NCI-H1694 (cell line): Measurements from ENCODE around the gene PFDN6.
"Not testable (repeated sequence)": the region's sequence is repeated elsewhere in the genome, so short reads cannot be mapped to it uniquely, and the experiment has no call there.

Experiments
- DNase-seq: peaks from one replicate; lab custom pipeline; 2025; lab: John Stamatoyannopoulos, UW

PFDN6 gene

DNA sequence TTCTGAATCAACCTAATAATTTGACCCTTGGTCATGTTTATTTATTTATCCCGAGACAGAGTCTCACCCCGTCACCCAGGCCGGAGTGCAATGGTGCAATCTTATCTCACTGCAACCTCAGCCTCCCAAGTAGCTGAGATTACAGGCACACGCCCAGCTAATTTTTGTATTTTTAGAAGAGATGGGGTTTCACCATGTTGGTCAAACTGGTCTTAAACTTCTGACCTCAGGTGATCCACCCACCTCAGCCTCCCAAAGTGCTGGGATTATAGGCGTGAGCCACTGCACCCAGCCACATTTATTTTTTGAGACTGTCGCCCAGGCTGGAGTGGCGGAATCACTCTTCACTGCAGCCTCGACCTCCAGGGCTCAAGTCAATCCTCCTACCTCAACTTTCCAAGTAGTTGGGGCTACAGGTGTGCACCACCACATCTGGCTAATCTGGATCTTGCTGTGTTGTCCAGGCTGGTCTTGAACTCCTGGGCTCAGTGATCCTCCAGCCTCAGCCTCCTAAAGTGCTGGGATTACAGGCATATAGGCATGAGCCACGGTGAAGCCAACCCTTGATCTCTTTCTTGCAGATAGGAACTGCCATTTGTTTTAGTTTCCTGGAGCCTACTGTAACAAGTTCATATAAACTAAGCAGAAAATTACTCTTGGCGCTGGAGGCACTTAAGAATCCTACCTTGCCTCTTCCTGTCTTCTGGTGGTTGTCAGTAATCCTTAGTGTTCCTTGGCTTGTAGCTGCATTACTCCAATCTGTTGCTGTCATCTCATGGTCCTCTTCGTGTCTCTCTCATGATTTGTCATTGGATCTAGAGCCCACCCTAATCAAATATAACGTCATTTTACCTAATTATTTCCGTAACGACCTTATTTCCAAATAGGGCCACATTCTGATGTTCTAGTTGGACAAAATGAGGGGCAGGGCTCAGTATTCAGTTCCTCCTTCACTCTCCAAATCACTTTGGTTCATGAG lies 15.2 kb upstream of the PFDN6 start:
- no peak for DNase-seq

DNA sequence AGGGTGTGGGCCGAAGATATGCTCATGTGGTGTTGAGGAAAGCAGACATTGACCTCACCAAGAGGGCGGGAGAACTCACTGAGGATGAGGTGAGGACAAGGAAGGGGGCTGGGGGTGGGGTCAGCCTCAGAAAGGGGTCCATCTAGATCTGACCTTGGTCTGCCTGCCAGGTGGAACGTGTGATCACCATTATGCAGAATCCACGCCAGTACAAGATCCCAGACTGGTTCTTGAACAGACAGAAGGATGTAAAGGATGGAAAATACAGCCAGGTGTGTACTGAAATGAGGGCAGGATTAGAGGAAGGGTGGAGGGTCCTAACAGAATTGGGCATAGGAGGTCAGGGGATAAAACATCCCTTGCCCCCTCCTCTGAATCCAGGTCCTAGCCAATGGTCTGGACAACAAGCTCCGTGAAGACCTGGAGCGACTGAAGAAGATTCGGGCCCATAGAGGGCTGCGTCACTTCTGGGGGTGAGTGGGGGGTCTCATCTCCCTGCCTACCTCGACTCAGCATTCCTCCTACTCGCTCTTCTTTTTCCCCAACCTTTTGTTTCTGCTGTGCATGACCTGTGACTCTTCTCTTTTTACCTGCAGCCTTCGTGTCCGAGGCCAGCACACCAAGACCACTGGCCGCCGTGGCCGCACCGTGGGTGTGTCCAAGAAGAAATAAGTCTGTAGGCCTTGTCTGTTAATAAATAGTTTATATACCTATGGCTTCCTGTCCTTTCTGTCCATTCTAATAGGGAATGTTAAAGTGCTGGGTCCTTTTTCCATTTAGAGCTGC lies 13.4 kb upstream of the PFDN6 start:
- not testable (repeated sequence) for DNase-seq

DNA sequence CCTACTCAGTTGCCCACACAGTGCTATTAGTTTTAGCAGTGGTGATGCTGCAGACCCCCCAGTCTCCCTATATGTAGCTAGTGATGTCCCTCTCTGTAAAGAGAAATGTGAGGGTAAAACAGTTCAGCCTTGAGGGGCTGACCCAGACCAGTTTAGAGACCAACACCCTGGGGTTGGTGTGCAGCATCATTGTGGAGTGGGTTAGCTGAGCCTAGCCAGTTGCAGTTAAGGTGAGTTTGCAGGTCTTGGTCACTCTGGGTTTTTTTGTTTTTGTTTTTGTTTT lies 12.9 kb upstream of the PFDN6 start:
- DNase-seq = no peak

DNA sequence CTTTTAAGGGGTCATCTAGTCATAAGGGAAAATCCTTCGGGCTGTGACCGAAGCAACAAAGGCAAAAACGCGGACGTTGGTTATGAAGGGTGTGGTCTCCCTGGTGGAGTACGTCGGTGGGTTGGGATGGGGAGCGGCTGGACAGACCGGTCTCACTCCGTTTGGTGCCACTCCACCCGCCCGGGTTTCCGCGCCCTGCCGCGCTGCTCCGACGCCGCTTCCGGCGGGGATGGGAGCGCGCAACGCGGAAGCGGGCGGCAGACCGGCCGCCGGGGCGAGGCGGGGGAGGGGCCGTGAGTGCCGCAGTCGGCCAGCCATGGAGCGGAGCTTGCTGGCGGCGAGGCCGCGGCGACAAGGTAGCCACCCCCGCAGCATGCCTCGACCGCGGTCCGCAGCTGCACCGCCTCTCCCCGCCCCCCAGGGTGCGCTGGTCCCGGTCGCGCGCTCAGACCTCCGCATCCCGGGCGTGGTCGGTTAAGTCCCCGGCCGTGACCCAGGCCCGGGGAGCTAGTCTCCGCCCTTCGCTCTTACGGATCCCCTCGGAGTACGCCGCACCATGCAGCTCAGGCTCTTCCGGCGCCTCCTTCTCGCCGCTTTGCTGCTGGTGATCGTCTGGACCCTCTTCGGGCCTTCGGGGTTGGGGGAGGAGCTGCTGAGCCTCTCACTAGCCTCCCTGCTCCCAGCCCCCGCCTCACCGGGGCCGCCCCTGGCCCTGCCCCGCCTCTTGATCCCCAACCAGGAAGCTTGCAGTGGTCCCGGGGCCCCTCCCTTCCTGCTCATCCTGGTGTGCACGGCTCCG lies 12.3 kb upstream of the PFDN6 start, which contains the start of gene B3GALT4:
Gene B3GALT4 (plus strand): TSS at position 260 of the 799 bp plus-strand sequence. CDS start 297 bp downstream, at position 557.
- DNase-seq = no peak

DNA sequence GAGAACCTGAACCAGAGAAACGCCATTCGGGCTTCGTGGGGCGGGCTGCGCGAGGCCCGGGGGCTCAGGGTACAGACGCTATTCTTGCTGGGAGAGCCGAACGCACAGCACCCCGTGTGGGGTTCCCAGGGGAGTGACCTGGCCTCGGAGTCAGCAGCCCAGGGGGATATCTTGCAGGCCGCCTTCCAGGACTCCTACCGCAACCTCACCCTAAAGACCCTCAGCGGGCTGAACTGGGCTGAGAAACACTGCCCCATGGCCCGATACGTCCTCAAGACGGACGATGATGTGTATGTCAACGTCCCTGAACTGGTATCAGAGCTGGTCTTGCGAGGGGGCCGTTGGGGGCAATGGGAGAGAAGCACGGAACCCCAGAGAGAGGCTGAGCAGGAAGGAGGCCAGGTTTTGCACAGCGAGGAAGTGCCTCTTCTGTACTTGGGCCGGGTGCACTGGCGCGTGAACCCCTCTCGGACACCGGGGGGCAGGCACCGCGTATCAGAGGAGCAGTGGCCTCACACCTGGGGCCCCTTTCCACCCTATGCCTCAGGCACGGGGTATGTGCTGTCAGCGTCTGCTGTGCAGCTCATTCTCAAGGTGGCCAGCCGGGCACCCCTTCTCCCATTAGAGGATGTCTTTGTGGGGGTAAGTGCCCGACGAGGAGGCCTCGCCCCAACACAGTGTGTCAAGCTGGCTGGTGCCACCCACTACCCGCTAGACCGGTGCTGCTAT lies 11.6 kb upstream of the PFDN6 start:
- DNase-seq = no peak

DNA sequence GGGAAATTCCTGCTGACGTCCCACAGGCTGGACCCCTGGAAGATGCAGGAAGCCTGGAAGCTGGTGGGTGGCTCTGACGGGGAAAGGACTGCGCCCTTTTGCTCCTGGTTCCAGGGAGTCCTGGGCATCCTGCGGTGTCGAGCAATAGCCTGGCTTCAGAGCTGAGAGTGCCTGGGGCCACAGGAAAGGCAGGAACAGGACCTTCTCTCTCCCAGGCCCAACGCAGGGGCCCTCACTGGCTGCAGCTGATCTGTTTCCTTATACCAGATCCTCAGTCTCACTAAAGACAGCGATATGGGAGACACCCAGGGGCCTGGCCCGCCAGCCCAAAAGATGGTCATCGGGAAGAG lies 11.0 kb upstream of the PFDN6 start:
- DNase-seq = no peak

DNA sequence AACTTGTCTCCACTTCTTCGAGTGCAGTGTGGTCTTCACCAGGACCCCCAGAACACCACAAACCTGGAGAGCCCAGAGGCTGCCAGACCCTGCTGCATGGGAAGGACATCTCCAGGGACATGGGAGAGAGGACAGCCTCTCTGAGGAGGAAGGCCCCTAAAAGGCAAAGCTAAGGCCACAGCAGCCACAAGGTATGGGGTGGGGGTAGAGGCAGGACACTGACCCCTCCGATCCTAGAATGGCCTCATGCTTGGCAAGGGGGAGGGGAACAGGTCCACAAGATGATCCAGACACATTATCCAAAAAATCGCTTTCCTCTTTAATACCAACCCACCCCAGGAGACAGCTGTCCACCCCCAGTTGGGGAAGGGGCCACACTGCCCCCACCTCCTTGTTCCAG lies 10.6 kb upstream of the PFDN6 start:
- DNase-seq = no peak

DNA sequence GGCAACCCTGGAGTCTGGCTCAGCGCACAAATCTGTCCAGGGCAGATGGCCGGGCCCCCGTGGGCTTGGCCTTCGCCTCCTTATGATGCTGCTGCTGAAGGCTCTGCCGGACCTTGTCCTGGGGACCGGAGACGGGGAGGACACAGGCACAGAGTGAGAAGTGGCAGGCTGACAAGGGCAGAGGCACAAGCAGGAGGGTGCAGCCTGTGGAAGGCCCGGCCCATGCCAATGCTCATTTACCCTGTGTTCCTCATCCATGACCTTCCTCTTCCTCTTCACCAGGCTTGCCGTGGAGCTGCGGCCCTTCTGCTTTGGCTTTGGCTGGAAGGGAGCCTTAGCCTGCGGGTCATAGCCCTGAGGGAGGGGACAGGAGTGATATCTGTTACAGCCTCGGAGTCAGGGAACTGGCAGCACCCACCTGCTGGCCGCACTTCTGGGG lies 10.1 kb upstream of the PFDN6 start:
- no peak for DNase-seq

DNA sequence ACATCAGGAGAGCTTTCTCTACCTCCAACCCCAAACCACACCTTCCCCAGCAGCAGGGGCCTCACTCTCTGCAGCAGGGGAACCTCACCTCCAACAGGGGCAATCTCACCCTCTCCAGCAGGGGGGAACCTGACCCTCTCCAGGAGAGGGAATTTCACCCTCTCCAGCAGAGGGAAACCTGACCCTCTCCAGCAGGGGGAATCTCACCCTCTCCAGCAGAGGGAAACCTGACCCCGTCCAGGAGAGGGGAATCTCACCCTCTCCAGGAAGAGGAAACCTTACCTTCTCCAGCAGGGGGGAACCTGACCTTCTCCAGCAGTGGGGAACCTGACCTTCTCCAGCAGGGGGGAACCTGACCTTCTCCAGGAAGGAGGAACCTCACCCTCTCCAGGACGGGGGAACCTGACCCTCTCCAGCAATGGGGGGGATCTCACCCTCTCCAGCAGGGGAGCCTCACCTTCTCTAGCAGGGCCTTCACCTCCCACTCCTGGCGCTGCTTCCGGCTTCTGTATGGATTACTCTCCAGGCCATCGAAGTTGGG lies 9.4 kb upstream of the PFDN6 start:
- peak; percentile 64 for DNase-seq

DNA sequence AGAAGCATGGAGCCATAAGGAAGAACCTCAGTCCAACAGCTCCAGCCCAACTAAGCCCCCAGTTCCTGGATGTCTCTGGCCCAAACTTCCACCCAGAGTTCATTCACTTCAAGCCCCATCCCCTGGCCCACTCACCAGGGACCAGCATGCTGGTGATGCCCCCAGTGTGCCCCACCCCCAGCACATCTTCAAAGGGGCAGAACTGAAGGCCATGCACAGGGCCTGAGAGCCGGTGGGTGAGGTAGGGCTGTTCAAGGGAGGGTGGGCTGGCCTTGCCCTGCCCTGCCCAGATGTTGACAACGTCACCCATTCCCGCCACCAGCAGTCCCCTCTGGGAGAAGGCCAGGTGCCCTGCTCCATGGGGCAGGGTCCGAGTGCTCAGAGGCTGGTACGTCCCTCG lies 8.9 kb upstream of the PFDN6 start:
- no peak for DNase-seq

DNA sequence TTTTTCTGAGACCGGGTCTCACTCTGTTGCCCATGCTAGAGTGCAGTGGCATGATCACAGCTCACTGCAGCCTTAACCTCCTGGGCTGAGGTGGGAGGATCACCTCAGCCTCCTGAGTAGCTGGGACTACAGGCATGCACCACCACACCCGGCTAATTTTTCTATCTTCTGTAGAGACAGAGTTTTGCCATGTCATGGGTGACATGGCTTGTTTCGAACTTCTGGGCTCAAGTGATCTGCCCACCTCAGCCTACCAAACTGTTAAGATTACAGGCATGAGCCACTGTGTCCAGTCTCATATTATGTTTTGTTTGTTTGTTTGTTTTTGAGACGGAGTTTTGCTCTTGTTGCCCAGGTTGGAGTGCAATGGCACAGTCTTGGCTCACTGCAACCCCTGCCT lies 4.2 kb upstream of the PFDN6 start:
- not testable (repeated sequence) for DNase-seq

DNA sequence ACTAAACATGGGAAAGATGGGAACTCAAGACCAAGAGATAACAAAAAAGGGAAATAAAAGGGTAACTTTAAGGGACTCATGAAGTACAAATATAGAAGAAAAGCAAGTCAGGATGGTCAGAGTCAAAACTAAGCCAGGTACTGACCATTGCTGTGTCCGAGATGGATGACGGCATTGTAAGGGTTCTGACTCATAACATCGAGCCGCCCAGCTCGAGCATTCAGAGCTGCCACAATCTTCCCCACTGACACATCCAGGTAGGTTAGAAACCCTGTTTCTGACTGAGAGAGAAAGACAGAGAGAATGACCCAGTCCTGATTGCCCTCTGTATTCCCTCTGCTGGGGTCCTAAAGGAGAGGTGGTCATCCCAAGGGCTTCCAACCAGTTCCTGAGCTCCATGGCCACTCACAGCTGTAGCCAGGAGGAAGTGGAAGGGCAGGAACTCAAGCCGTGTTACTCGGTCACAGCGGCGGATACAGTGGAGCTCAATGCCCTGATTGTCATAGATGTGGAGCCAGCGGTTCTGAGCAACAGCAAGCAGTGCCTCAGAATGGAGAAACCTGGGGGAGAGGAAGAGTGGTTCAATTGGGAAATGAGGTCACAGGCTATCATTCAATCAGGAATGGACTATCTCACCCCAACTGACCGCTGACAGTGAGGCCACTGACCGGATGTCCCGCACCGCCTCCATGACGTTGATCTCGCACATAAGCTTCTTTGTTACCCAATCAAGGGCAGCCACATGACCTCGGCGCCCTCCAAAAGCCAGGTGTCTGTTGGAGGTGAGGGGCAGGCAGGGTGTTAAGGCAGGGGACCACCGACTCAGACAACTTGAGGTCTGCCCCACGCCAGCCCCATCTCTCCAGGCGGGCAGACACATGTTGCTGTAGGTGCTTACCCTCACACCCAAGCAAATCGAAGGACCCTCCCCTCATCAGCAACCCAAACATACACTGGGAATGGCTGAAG lies 2.2 kb upstream of the PFDN6 start:
- no peak for DNase-seq

DNA sequence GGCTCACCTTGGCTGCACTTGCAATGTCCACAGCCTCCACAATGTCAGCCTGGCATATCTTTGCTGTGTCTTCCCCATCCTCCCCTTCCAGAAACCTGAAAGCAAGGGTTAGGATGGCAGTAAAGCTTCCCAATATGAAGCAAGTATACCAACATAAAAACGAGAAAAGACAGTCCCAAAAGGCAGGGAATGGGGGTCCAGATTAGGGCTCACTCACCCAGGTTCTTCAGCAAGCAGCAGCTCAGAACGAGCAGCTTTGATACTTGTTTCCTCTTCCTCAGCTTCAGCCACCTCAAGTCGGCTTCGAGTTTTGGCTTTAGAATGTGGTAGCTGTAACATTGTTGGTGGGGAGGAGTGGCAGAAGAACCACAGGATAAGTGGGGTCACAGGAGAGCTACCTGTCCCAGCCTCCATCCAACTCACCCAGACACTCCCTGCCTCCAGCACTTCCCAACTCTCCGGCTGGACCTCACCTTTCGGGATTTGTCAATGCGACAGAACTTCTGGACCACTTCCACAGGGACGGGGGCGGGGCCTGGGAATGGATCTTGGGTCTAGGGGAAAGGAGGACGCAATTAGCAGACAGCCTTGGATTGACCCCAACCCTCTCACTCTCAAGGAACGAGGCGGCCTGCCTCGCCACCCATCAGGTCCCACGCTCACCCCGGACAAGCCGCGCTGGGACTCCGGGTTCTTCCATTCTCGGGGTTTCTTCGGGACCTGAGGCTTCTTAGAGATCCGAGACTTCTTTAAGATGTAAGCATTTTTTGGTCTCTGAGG lies 1.1 kb upstream of the PFDN6 start:
- DNase-seq = no peak

DNA sequence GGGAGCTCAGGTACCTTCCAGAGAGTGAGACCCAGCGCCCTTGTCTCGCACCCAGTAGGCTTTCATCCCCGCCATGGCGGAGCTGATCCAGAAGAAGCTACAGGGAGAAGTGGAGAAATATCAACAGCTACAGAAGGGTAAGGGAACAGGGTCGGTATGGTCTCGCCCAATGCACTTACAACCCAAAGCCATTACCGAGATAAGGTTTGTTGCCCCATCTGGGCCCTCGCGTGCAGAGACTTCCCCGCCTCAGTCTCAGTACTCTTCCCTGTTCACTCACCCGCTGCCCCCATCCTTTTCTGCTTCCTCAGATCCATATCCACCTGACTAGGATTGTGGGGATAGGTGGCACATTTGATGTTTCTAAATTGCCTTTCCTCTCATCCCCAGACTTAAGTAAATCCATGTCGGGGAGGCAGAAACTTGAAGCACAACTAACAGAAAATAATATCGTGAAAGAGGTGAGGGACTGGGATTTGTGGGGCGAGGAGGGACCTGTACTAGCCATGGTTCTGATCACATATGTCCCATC lies 449 bp downstream of the PFDN6 start:
- DNase-seq = no peak

DNA sequence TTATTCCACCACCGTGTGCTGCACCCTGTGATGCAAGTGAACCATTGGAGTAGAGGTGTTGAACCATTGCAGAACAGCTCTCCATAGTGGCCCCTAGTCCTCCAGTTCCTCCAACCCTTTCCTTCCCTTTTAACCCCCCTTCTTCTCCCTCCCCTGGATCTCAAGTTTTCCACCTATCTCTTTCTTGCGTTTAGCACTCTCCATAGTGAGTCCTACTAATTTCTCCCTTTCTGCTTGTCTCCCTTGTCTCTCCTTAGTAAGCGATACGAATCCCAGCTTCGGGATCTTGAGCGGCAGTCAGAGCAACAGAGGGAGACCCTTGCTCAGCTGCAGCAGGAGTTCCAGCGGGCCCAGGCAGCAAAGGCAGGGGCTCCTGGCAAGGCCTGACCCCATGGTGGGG lies 1.1 kb downstream of the PFDN6 start:
- no peak for DNase-seq

DNA sequence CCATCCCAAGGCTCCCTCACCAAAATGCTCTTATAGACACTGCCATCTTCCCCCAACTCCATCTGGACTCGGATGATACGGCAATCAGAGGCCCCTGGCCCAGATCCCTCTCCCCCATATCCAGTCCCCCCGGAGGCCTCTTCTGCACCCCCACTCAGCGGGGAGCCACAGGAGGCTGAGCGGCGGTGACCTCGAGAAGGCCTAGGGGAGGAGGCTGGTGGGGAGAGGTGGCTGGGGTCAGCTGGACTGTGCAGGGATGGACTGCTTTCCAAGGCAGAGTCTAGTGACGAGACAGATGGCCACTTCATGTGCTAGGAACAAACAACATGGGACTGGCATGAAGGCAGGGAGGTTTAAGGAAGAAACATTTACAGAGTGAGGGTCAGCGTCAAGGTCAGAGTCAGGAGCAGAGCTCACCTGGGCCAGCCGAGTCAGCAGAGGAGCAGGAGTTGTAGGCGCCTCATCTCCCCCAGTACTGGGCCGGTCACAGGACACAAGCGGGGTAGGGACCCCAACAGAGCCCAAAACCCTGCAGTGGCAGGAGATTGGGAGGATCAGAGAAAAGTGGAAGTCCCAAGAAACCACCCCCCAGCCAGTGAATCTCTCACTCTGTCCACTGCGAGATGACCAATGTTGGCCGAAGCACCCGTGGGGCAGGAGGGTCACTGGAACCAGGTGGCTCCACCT lies 3.7 kb downstream of the PFDN6 start:
- DNase-seq = no peak

DNA sequence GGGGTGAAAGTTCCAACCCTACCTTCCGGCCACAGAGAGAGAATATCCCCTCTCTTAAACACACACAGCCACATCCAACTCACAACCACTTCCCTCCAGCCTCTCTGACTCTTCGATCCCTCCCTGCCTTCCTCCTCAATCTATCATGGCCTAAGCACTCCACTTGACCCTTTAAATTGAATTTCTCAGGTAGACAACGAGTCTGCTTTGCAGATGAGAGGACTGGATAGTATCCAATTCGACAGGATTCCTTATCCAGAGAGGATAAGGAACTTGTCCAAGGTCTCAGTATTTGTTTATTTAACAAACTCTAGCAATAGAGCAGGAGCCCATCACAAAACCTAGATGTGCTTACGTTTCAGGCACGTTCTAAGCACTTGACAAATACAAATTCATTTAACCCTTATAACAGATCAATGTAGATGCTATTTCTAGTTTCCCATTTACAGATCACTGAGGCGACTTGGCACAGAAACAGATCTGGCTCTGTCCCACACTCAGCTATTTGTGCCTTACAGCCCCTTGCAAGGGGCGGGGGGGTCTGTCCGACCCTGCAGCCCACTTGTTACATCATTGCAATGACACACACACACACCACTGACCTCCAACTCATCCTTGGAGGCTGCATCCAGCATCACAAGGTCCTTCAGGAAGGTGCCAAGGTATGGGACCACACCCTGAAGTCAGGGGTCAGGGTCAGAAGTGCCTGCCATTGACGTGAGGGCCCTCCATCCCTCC lies 4.9 kb downstream of the PFDN6 start:
- no peak for DNase-seq
